GM12878 (cell line): ENCODE measurements around the gene ARHGAP15. TPM values are rescaled to one million over a fixed set of nuclear protein-coding genes. Genes with fewer than 3 reads are reported as not detected.

ENCODE experiments used
- ATAC-seq: fragments of 200-7000 bp; cut with Tn5 transposase; 3 replicates; pipeline ENCODE4 v1.9.1; 2020; ENCODE audit warnings: mild to moderate bottlenecking, moderate library complexity
- BruUV-seq: library from RNA; stranded (reverse); fragments of 400-500 nt; replicated peaks from 2 replicates; lab custom pipeline; 2021; lab: Mats Ljungman, UMichigan
- CTCF ChIA-PET: fragments of 300-600 bp; sonication (Branson Sonifier 250); formaldehyde crosslinking; extraction: SDS; loops from one replicate; lab custom pipeline; 2021; ENCODE audit warnings: inconsistent platforms; lab: Yijun Ruan, JAX
- POLR2A ChIA-PET: fragments of 350-600 bp; formaldehyde crosslinking; extraction: SDS; loops from one replicate; lab custom pipeline; 2021; ENCODE audit warnings: inconsistent platforms; lab: Charles Lee
- RAD21 ChIA-PET: fragments of 300-600 bp; sonication (Branson Sonifier 250); formaldehyde crosslinking; loops from one replicate; lab custom pipeline; 2023; ENCODE audit warnings: antibody characterized with exemption; ENCODE audit not compliant: unreplicated experiment; lab: Charles Lee
- SMC1A ChIA-PET: fragments of 300-600 bp; sonication (Branson Sonifier 250); formaldehyde crosslinking; loops from one replicate; lab custom pipeline; 2023; ENCODE audit not compliant: unreplicated experiment, uncharacterized antibody; lab: Charles Lee
- DNase-seq: peaks from one replicate; pipeline ENCODE4 v3.0.0-alpha.2; 2011; ENCODE audit warnings: low read depth, low spot score
- FAIRE-seq: peaks from 3 replicates; lab custom pipeline; 2011; peaks lifted over from hg19 to GRCh38; lab: Jason Lieb, UNC
- H2AFZ ChIP-seq: 2 replicates; pipeline ENCODE4 v1.6.0; 2011; ENCODE audit warnings: low read depth, low read length, control low read depth; ENCODE audit not compliant: control insufficient read depth
- H3K27ac ChIP-seq: 2 replicates; pipeline ENCODE4 v1.5.1; 2011; ENCODE audit warnings: control low read depth; ENCODE audit not compliant: control insufficient read depth, insufficient read depth
- H3K27me3 ChIP-seq, 2 experiments: replicated peaks in 1 of 2; 2 replicates each; pipeline versions ENCODE4 v1.6.0 to v1.6.1; 2011; ENCODE audit warnings: low read length in 1 of 2; ENCODE audit not compliant: control insufficient read depth in 2 of 2, insufficient read depth in 2 of 2
- H3K36me3 ChIP-seq, 2 experiments: 2 replicates each; pipeline ENCODE4 v1.5.1; 2011; ENCODE audit warnings: low read length in 1 of 2; ENCODE audit not compliant: control insufficient read depth in 2 of 2, insufficient read depth in 2 of 2
- H3K4me1 ChIP-seq: 2 replicates; pipeline ENCODE4 v1.6.1; 2011; ENCODE audit warnings: mild to moderate bottlenecking, low read length, moderate library complexity, mixed read lengths; ENCODE audit not compliant: control insufficient read depth, insufficient read depth
- H3K4me2 ChIP-seq: 2 replicates; pipeline ENCODE4 v1.6.0; 2011; ENCODE audit warnings: control low read depth; ENCODE audit not compliant: control insufficient read depth, insufficient read depth
- H3K4me3 ChIP-seq: fragments of 200-600 bp; sonication (generic); 2 replicates; pipeline ENCODE4 v1.5.1; 2016
- H3K79me2 ChIP-seq: 2 replicates; pipeline ENCODE4 v1.6.0; 2011; ENCODE audit warnings: low read length; ENCODE audit not compliant: control insufficient read depth, insufficient read depth
- H3K9ac ChIP-seq: 2 replicates; pipeline ENCODE4 v1.8.0; 2011; ENCODE audit warnings: low read length, control low read depth, mixed read lengths; ENCODE audit not compliant: control insufficient read depth, insufficient read depth
- H3K9me3 ChIP-seq: replicated peaks from 3 replicates; pipeline ENCODE4 v1.5.1; 2011; ENCODE audit warnings: mild to moderate bottlenecking, low read length; ENCODE audit not compliant: control insufficient read depth, insufficient read depth
- H4K20me1 ChIP-seq: 2 replicates; pipeline ENCODE4 v1.6.0; 2011; ENCODE audit not compliant: control insufficient read depth, insufficient read depth
- FOXM1 ChIP-seq: IDR thresholded peaks from 2 replicates; pipeline ENCODE4 v1.6.1; 2012; ENCODE audit warnings: low read depth, mild to moderate bottlenecking, inconsistent platforms, low read length, moderate library complexity
- HCFC1 ChIP-seq: fragments of 150-350 bp; IDR thresholded peaks from 2 replicates; pipeline ENCODE4 v1.6.1; 2014; ENCODE audit warnings: low read length
- MTA2 ChIP-seq: fragments of 450-650 bp; IDR thresholded peaks from 2 replicates; pipeline ENCODE4 v1.6.1; 2016; ENCODE audit warnings: low read depth, mild to moderate bottlenecking, moderate library complexity
- PBX3 ChIP-seq: IDR thresholded peaks from 2 replicates; pipeline ENCODE4 v1.6.1; 2011; ENCODE audit warnings: mild to moderate bottlenecking, low read depth, low read length, moderate library complexity; ENCODE audit not compliant: insufficient replicate concordance
- PKNOX1 ChIP-seq: fragments of 450-650 bp; IDR thresholded peaks from 2 replicates; pipeline ENCODE4 v1.6.1; 2016; ENCODE audit warnings: mild to moderate bottlenecking
- PML ChIP-seq: IDR thresholded peaks from 2 replicates; pipeline ENCODE4 v1.6.1; 2012; ENCODE audit warnings: low read length, inconsistent platforms
- RAD51 ChIP-seq: fragments of 450-650 bp; IDR thresholded peaks from 2 replicates; pipeline ENCODE4 v1.6.1; 2016; ENCODE audit warnings: moderate library complexity, mild to moderate bottlenecking, inconsistent platforms
- RB1 ChIP-seq: fragments of 450-650 bp; formaldehyde crosslinking; IDR thresholded peaks from 2 replicates; pipeline ENCODE4 v1.6.1; 2017; ENCODE audit warnings: mild to moderate bottlenecking, borderline replicate concordance
- RUNX3 ChIP-seq: IDR thresholded peaks from 2 replicates; pipeline ENCODE4 v1.6.1; 2012; ENCODE audit warnings: low read length, inconsistent platforms
- STAT1 ChIP-seq: fragments of 450-650 bp; conservative IDR thresholded peaks from 2 replicates; pipeline ENCODE4 v1.6.1; 2014; ENCODE audit warnings: antibody characterized with exemption, mild to moderate bottlenecking
- USF1 ChIP-seq: IDR thresholded peaks from 2 replicates; pipeline ENCODE4 v1.6.1; 2011; ENCODE audit warnings: borderline replicate concordance, low read depth, mild to moderate bottlenecking, moderate library complexity, mixed read lengths, low read length; ENCODE audit not compliant: insufficient read depth; ENCODE audit errors: extremely low read length
- WGBS: methylation state at CpG from one replicate; pipeline ENCODE4 v1.1.6; 2016; ENCODE audit warnings: low lambda C conversion rate; ENCODE audit not compliant: insufficient replicate concordance, insufficient coverage; ENCODE audit errors: missing lambda C conversion rate; 5-methylcytosine and 5-hydroxymethylcytosine counted together
- in situ Hi-C: fragments of 300-500 bp; cut with MboI; formaldehyde crosslinking; loops from 9 replicates; pipeline ENCODE4 v1.14.3; 2018; ENCODE audit warnings: mixed read lengths
- intact Hi-C: fragments of 100-400 bp; cut with micrococcal nuclease; formaldehyde crosslinking; loops from one replicate; pipeline ENCODE4 v1.14.2; 2022; ENCODE audit not compliant: unreplicated experiment
- polyA plus RNA-seq, 11 experiments: library from polyadenylated mRNA; depleted of rRNA in 4 of 11; unstranded in 6 of 11; stranded (reverse) in 5 of 11; fragments of >200 nt; fragmentation: Nextera tagmentation in 4 of 11; fragmentation: Illumina TruSeq in 1 of 11; extraction: Ambion mirVana in 4 of 11; extraction: Trizol in 1 of 11; gene quantifications; 1 replicate in 1 of 11; 2 replicates in 10 of 11; pipeline versions ENCODE4 v1.2.1 to v1.2.3, GENCODE V29; 2011 to 2016; ENCODE audit warnings: inconsistent platforms in 2 of 11, missing spikeins in 2 of 11, low read depth in 1 of 11
- total RNA-seq, 4 experiments: library from RNA; depleted of rRNA in 3 of 4; stranded (reverse); fragments of >200 nt in 3 of 4; fragmentation: Illumina TruSeq in 1 of 4; extraction: Trizol in 1 of 4; gene quantifications; 2 replicates each; pipeline versions ENCODE4 v1.2.1 to v1.2.3, GENCODE V29; 2013 to 2021

ARHGAP15 gene
- total and polyA plus RNA-seq, 10 of the 15 experiments (the other 5 are each of a cell fraction or from before 2014, with no cell fraction given): 38.0 to 92.6 (median 66.7) TPM

- no peak overlapping the region for H3K4me2 ChIP-seq
- H3K4me1 ChIP-seq: peaks cover 15% of the 10 kb centered on the region
- peak overlapping the region; percentile 68; the same call in 1 of the 2 replicates for H3K27ac ChIP-seq
- DNase-seq (no peak), ATAC-seq (no peak), FAIRE-seq (no peak)
- no peak overlapping the region for H3K9ac ChIP-seq
- no peak overlapping the region for H3K4me3 ChIP-seq
- TF ChIP-seq HCFC1 (no peak), PKNOX1 (no peak)
- SMC1A ChIA-PET: interaction anchor here (1.6 kb wide), 1 partner anchor 12 kb away, joined by 4 read pairs; no protein-coding TSS in a partner anchor
- RAD21 ChIA-PET: interaction anchor here (1.8 kb wide), 1 partner anchor 74 kb away, joined by 6 read pairs; no protein-coding TSS in a partner anchor
- H3K9me3 ChIP-seq: no peaks in the 10 kb centered on the region
- intact Hi-C loops (no loop called here), in situ Hi-C loops (no loop called here)
- CTCF ChIA-PET: interaction anchor here (0.9 to 1.2 kb wide), 2 partner anchors 11 to 43 kb away, joined by 3 to 4 read pairs; no protein-coding TSS in a partner anchor
- H3K27me3 ChIP-seq: no peaks in the 10 kb centered on the region
- POLR2A ChIA-PET: interaction anchor here (0.6 kb wide), 1 partner anchor 459 kb away, joined by 3 read pairs; no protein-coding TSS in a partner anchor
- H3K36me3 ChIP-seq: no peaks in the 10 kb centered on the region
- H4K20me1 ChIP-seq: no peaks in the 10 kb centered on the region
- BruUV-seq: no TSS peak
- H2AFZ ChIP-seq: no peak overlapping the region
- WGBS: 93% methylated on average over 2 of the region's 2 CpGs
- H3K79me2 ChIP-seq: no peaks in the 10 kb centered on the region
Measured at GRCh38 chr2:143729296-143729814, 600.1 kb downstream of the ARHGAP15 start.

GRCh38 chr2:143730155-143730952 is 601.1 kb downstream of the ARHGAP15 start:
- RAD21 ChIA-PET: interaction anchor here (0.9 to 1.8 kb wide), 3 partner anchors 73 to 204 kb away, joined by 3 to 6 read pairs (median 5); no protein-coding TSS in a partner anchor
- H3K4me3 ChIP-seq: peak overlapping the region; percentile 42; the same call in 1 of the 2 replicates
- FAIRE-seq (peak; percentile 73), DNase-seq (peak; percentile 33), ATAC-seq (peak; percentile 95)
- no peaks in the 10 kb centered on the region for H3K9me3 ChIP-seq
- H3K79me2 ChIP-seq: no peaks in the 10 kb centered on the region
- SMC1A ChIA-PET: interaction anchor here (0.8 to 1.6 kb wide), 4 partner anchors 11 to 73 kb away, joined by 3 to 4 read pairs (median 4); no protein-coding TSS in a partner anchor
- intact Hi-C loops: no loop called here
- peak overlapping the region; percentile 68 for H3K27ac ChIP-seq
- peak overlapping the region; percentile 86 for H3K4me2 ChIP-seq
- in situ Hi-C loops: no loop called here
- peak overlapping the region; percentile 43 for H2AFZ ChIP-seq
- H3K4me1 ChIP-seq: peaks cover 15% of the 10 kb centered on the region
- POLR2A ChIA-PET: no interaction called here
- H4K20me1 ChIP-seq: no peaks in the 10 kb centered on the region
- no TSS peak for BruUV-seq
- 5% methylated on average over 6 of the region's 6 CpGs for WGBS
- no peaks in the 10 kb centered on the region; a peak in 1 of 4 replicates for H3K36me3 ChIP-seq
- no peak overlapping the region for H3K9ac ChIP-seq
- CTCF ChIA-PET: interaction anchor here (1.2 kb wide), 1 partner anchor 44 kb away, joined by 4 read pairs; no protein-coding TSS in a partner anchor
- H3K27me3 ChIP-seq: no peaks in the 10 kb centered on the region
- TF ChIP-seq STAT1 (no peak), FOXM1 (peak; percentile 57; the same call in 1 of the 2 replicates), RB1 (no peak), RAD51 (no peak), USF1 (no peak), MTA2 (no peak), PBX3 (no peak), PML (no peak), RUNX3 (peak; percentile 83)
